ENCODE measurements around the gene TPSAB1.

TPSAB1 gene

GRCh38 chr16:1211451-1212268 is 28.8 kb upstream of the TPSAB1 start:
- no peak for DNase-seq

- DNase-seq = no peak
Measured at GRCh38 chr16:1212616-1213194, 27.8 kb upstream of the TPSAB1 start.

GRCh38 chr16:1213231-1213630 is 27.3 kb upstream of the TPSAB1 start:
- DNase-seq = no peak

- no peak for DNase-seq
Measured at GRCh38 chr16:1213796-1214372, 26.6 kb upstream of the TPSAB1 start.

- no peak for DNase-seq
Measured at GRCh38 chr16:1214719-1215118, 25.8 kb upstream of the TPSAB1 start.

- no peak for DNase-seq
Measured at GRCh38 chr16:1215574-1216295, 24.8 kb upstream of the TPSAB1 start.

- DNase-seq = no peak
Measured at GRCh38 chr16:1216296-1216619, 24.2 kb upstream of the TPSAB1 start.

GRCh38 chr16:1216681-1217400 is 23.7 kb upstream of the TPSAB1 start:
- DNase-seq = no peak

- DNase-seq = no peak
Measured at GRCh38 chr16:1217526-1217925, 23.0 kb upstream of the TPSAB1 start.

GRCh38 chr16:1218061-1218929 is 22.2 kb upstream of the TPSAB1 start:
- no peak for DNase-seq

GRCh38 chr16:1218930-1219611 is 21.4 kb upstream of the TPSAB1 start:
- no peak for DNase-seq

GRCh38 chr16:1220098-1220728 is 20.3 kb upstream of the TPSAB1 start:
- no peak for DNase-seq

- no peak for DNase-seq
Measured at GRCh38 chr16:1220841-1221627, 19.5 kb upstream of the TPSAB1 start.

GRCh38 chr16:1221628-1222552 is 18.6 kb upstream of the TPSAB1 start:
- DNase-seq = no peak

- no peak for DNase-seq
Measured at GRCh38 chr16:1222553-1223354, 17.8 kb upstream of the TPSAB1 start.

GRCh38 chr16:1223355-1224214 is 16.9 kb upstream of the TPSAB1 start:
- no peak for DNase-seq

GRCh38 chr16:1224558-1224957 is 15.9 kb upstream of the TPSAB1 start:
- DNase-seq = no peak

Data from CD4-positive, alpha-beta T cell treated with Interleukin-17A for 4 hours (primary cell).